HEK293 (cell line): Measurements from ENCODE around the gene SLC35G1.

Experiments
- CTCF ChIA-PET: fragments of 350-600 bp; formaldehyde crosslinking; extraction: SDS; loops from one replicate; lab custom pipeline; 2021; ENCODE audit warnings: antibody characterized with exemption; lab: Yijun Ruan, JAX
- POLR2A ChIA-PET: fragments of 300-600 bp; formaldehyde crosslinking; extraction: SDS; loops from one replicate; lab custom pipeline; 2020; ENCODE audit warnings: antibody characterized with exemption, inconsistent platforms; lab: Yijun Ruan, JAX
- H3K27ac ChIP-seq: fragments of 200-500 bp; sonication (Bioruptor generic); 2 replicates; pipeline ENCODE4 v1.5.1; 2014; ENCODE audit warnings: low read depth, low read length, control low read depth, inconsistent platforms; ENCODE audit errors: extremely low read depth
- H3K36me3 ChIP-seq, 2 experiments: fragments of 200-500 bp in 1 of 2; sonication (Bioruptor generic) in 1 of 2; 1 replicate in 1 of 2; 2 replicates in 1 of 2; pipeline ENCODE4 v1.5.1; 2014 to 2017; ENCODE audit warnings: inconsistent platforms in 2 of 2, low read length in 2 of 2; ENCODE audit not compliant: control insufficient read depth in 2 of 2, insufficient read depth in 1 of 2
- H3K4me1 ChIP-seq: fragments of 200-500 bp; sonication (Bioruptor generic); 2 replicates; pipeline ENCODE4 v1.5.1; 2014; ENCODE audit warnings: mild to moderate bottlenecking, low read length, inconsistent platforms; ENCODE audit not compliant: control insufficient read depth, insufficient read depth
- H3K4me3 ChIP-seq: 2 replicates; pipeline ENCODE4 v1.5.1; 2011; ENCODE audit warnings: low read depth, mild to moderate bottlenecking, control low read depth, low read length, moderate library complexity
- H3K9me3 ChIP-seq: fragments of 200-500 bp; sonication (Bioruptor generic); 2 replicates; pipeline ENCODE4 v1.5.1; 2014; ENCODE audit warnings: low read depth, low read length, inconsistent platforms; ENCODE audit not compliant: control insufficient read depth, insufficient read depth
- CTCF ChIP-seq: fragments of 450-650 bp; formaldehyde crosslinking; IDR thresholded peaks from 2 replicates; pipeline ENCODE4 v1.5.1; 2016; ENCODE audit warnings: missing biosample characterization, missing genetic modification characterization
- ELK4 ChIP-seq: IDR thresholded peaks from 2 replicates; pipeline ENCODE4 v1.6.1; 2011; ENCODE audit warnings: mild to moderate bottlenecking, low read depth, low read length, borderline replicate concordance
- HOXC10 ChIP-seq: sonication (generic); formaldehyde crosslinking; IDR thresholded peaks from 2 replicates; pipeline ENCODE4 v1.8.1; 2023; ENCODE audit warnings: mild to moderate bottlenecking, missing genetic modification reagents
- INSM2 ChIP-seq: fragments of 450-650 bp; formaldehyde crosslinking; IDR thresholded peaks from 2 replicates; pipeline ENCODE4 v1.5.1; 2016; ENCODE audit warnings: missing biosample characterization, missing genetic modification characterization
- KLF9 ChIP-seq: fragments of 450-650 bp; formaldehyde crosslinking; IDR thresholded peaks from 2 replicates; pipeline ENCODE4 v1.5.1; 2016; ENCODE audit warnings: missing biosample characterization, missing genetic modification characterization, low read depth
- PBX3 ChIP-seq: sonication (generic); formaldehyde crosslinking; IDR thresholded peaks from 2 replicates; pipeline ENCODE4 v1.8.1; 2022; ENCODE audit warnings: mild to moderate bottlenecking, moderate library complexity, missing genetic modification reagents
- REST ChIP-seq: fragments of 450-650 bp; formaldehyde crosslinking; IDR thresholded peaks from 2 replicates; pipeline ENCODE4 v1.5.1; 2016; ENCODE audit warnings: missing biosample characterization, missing genetic modification characterization
- YY2 ChIP-seq: fragments of 450-650 bp; formaldehyde crosslinking; IDR thresholded peaks from 2 replicates; pipeline ENCODE4 v1.5.1; 2016; ENCODE audit warnings: missing biosample characterization, missing genetic modification characterization
- ZBTB21 ChIP-seq: fragments of 450-650 bp; formaldehyde crosslinking; IDR thresholded peaks from 2 replicates; pipeline ENCODE4 v1.5.1; 2017; ENCODE audit warnings: missing biosample characterization, missing genetic modification characterization
- ZNF133 ChIP-seq: fragments of 450-650 bp; formaldehyde crosslinking; IDR thresholded peaks from 2 replicates; pipeline ENCODE4 v1.5.1; 2016; ENCODE audit warnings: missing biosample characterization, missing genetic modification characterization
- ZNF157 ChIP-seq: fragments of 450-650 bp; formaldehyde crosslinking; IDR thresholded peaks from 2 replicates; pipeline ENCODE4 v1.5.1; 2016; ENCODE audit warnings: missing biosample characterization, missing genetic modification characterization
- ZNF211 ChIP-seq: fragments of 450-650 bp; formaldehyde crosslinking; IDR thresholded peaks from 2 replicates; pipeline ENCODE4 v1.5.1; 2016; ENCODE audit warnings: low read depth, missing biosample characterization, missing genetic modification characterization
- ZNF280D ChIP-seq: fragments of 450-650 bp; formaldehyde crosslinking; IDR thresholded peaks from 2 replicates; pipeline ENCODE4 v1.5.1; 2016; ENCODE audit warnings: missing biosample characterization, missing genetic modification characterization
- ZNF37A ChIP-seq: fragments of 450-650 bp; IDR thresholded peaks from 2 replicates; pipeline ENCODE4 v1.5.1; 2018; ENCODE audit warnings: missing biosample characterization, missing genetic modification characterization
- ZNF416 ChIP-seq: fragments of 450-650 bp; formaldehyde crosslinking; IDR thresholded peaks from 2 replicates; pipeline ENCODE4 v1.5.1; 2016; ENCODE audit warnings: missing biosample characterization, missing genetic modification characterization
- ZNF423 ChIP-seq: fragments of 450-650 bp; formaldehyde crosslinking; IDR thresholded peaks from 2 replicates; pipeline ENCODE4 v1.5.1; 2016; ENCODE audit warnings: missing biosample characterization, missing genetic modification characterization
- ZNF529 ChIP-seq: fragments of 450-650 bp; formaldehyde crosslinking; IDR thresholded peaks from 2 replicates; pipeline ENCODE4 v1.5.1; 2017; ENCODE audit warnings: missing genetic modification characterization, missing biosample characterization; ENCODE audit not compliant: insufficient replicate concordance
- ZNF571 ChIP-seq: fragments of 450-650 bp; formaldehyde crosslinking; IDR thresholded peaks from 2 replicates; pipeline ENCODE4 v1.5.0; 2017; ENCODE audit warnings: missing biosample characterization, missing genetic modification characterization
- ZNF585B ChIP-seq: fragments of 450-650 bp; formaldehyde crosslinking; IDR thresholded peaks from 2 replicates; pipeline ENCODE4 v1.5.1; 2016; ENCODE audit warnings: missing biosample characterization, missing genetic modification characterization
- ZNF654 ChIP-seq: fragments of 450-650 bp; formaldehyde crosslinking; IDR thresholded peaks from 2 replicates; pipeline ENCODE4 v1.5.1; 2016; ENCODE audit warnings: low read depth, missing biosample characterization, missing genetic modification characterization
- ZNF776 ChIP-seq: fragments of 450-650 bp; formaldehyde crosslinking; IDR thresholded peaks from 2 replicates; pipeline ENCODE4 v1.5.0; 2017; ENCODE audit warnings: missing biosample characterization, missing genetic modification characterization, borderline replicate concordance
- ZNF785 ChIP-seq: fragments of 450-650 bp; formaldehyde crosslinking; IDR thresholded peaks from 2 replicates; pipeline ENCODE4 v1.5.1; 2016; ENCODE audit warnings: missing biosample characterization, missing genetic modification characterization

Gene SLC35G1

GRCh38 chr10:93938140-93938539, 44.4 kb downstream of the SLC35G1 start:
- ChIA-PET CTCF (interaction anchor here (0.6 kb wide), 1 partner anchor 345 kb away, joined by 3 read pairs; no protein-coding TSS in a partner anchor), POLR2A (no interaction called here)
- TF ChIP-seq ZNF211 (tag by site-specific recombination), result no peak
- TF ChIP-seq ZNF37A (tag by site-specific recombination), result no peak
- no peak for TF ChIP-seq ELK4
- no peak for TF ChIP-seq INSM2 (tag by site-specific recombination)
- TF ChIP-seq KLF9 (tag by site-specific recombination), result no peak
- no peak for TF ChIP-seq ZNF157 (tag by site-specific recombination)
- no peak for TF ChIP-seq ZBTB21 (tag by site-specific recombination)
- TF ChIP-seq ZNF785 (tag by site-specific recombination), result no peak
- no peak for TF ChIP-seq ZNF280D (tag by site-specific recombination)
- no peak for TF ChIP-seq ZNF423 (tag by site-specific recombination)
- no peak for TF ChIP-seq ZNF529 (tag by site-specific recombination)
- no peak for TF ChIP-seq ZNF571
- TF ChIP-seq ZNF654 (tag by site-specific recombination), result no peak
- no peak for TF ChIP-seq YY2 (tag by site-specific recombination)
- no peak for TF ChIP-seq REST (tag by site-specific recombination)
- no peaks in the 10 kb centered on the region for H3K4me1 ChIP-seq
- no peaks in the 10 kb centered on the region for H3K36me3 ChIP-seq
- H3K27ac ChIP-seq, result no peak overlapping the region
- no peaks in the 10 kb centered on the region for H3K9me3 ChIP-seq
- H3K4me3 ChIP-seq, result no peak overlapping the region

GRCh38 chr10:93940881-93941280, 47.1 kb downstream of the SLC35G1 start:
- no peak overlapping the region for H3K4me3 ChIP-seq
- no peaks in the 10 kb centered on the region for H3K4me1 ChIP-seq
- H3K27ac ChIP-seq, result no peak overlapping the region
- ChIA-PET POLR2A (no interaction called here), CTCF (interaction anchor here (0.6 to 0.8 kb wide), 2 partner anchors 17 to 36 kb away, joined by 3 read pairs; no protein-coding TSS in a partner anchor)
- no peaks in the 10 kb centered on the region for H3K36me3 ChIP-seq
- H3K9me3 ChIP-seq, result no peaks in the 10 kb centered on the region
- TF ChIP-seq ZNF133 (tag by site-specific recombination) (no peak), HOXC10 (CRISPR knock-in tag) (no peak), ZNF776 (tag by site-specific recombination) (no peak), ZNF585B (tag by site-specific recombination) (no peak), ZNF416 (tag by site-specific recombination) (no peak), CTCF (tag by site-specific recombination) (no peak), PBX3 (CRISPR knock-in tag) (no peak)
